ENCODE data around the gene ZFP30.
"Not testable (repeated sequence)": the region's sequence is repeated elsewhere in the genome, so short reads cannot be mapped to it uniquely, and the experiment has no call there.

GRCh38 chr19:37657157-37657556 is 1.9 kb upstream of the ZFP30 start:
- not testable (repeated sequence) for TF ChIP-seq CTCF (IDR thresholded peaks at IDR 0.05); ZFX (IDR thresholded peaks at IDR 0.05; ENCODE audit: borderline replicate concordance)
